ENCODE measurements around the gene PPP1R3F. TPM values are rescaled to one million over a fixed set of nuclear protein-coding genes. Genes with fewer than 3 reads are reported as not detected.

Gene PPP1R3F, protein sequence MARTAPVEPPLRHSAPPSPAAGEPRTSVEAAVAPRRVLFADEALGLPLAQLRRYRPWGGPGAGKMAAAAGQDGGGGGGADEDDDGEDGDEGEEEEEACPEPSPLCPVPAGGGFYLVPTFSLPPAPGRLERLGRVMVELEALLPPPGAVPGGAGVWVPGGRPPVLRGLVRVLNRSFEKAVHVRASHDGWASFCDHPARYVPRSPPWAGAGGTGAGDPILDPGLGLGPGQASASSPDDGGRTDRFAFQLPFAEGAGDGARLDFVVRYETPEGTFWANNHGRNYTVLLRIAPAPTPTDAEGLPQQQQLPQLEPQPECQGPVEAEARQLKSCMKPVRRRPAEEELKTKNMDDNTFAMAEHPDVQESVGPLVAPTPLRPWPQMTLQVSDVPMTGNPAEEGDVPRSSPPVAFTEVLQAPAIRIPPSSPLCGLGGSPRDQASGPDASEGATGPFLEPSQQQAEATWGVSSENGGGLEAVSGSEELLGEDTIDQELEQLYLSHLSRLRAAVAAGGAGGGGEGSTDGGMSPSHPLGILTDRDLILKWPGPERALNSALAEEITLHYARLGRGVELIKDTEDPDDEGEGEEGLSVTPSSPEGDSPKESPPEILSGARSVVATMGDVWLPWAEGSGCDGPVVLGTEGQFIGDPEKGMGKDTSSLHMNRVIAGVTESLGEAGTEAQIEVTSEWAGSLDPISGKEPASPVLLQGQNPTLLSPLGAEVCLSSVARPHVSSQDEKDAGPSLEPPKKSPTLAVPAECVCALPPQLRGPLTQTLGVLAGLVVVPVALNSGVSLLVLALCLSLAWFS
- polyA plus RNA-seq (2011; rRNA removed) (2.7 and 3.0 TPM in 2 replicates), polyA plus RNA-seq (2017; fragmentation: RNase III; extraction: RNeasy Plus Mini Kit Qiagen cat#74134 plus additional on column Dnase treatment) (3.5 to 6.1 TPM (median 5.2 TPM) in 3 replicates), polyA minus RNA-seq (2011; rRNA and poly(A)+ RNA removed) (1.8 and 2.4 TPM in 2 replicates)
- 1.9 and 2.7 TPM in 2 replicates for polyA plus RNA-seq (2012; cell fraction: cytosol; rRNA removed)
- polyA plus RNA-seq (2012; cell fraction: nucleus; rRNA removed): 3.5 and 3.7 TPM in 2 replicates

GRCh38 chrX:49269767-49270248 is at the start of gene PPP1R3F:
Gene PPP1R3F, plus strand, starts transcription at chrX:49269793. Its CDS starts 77 bp downstream, at chrX:49269870.
- H3K4me3 ChIP-seq: peak within 1 kb of the TSS; percentile 91
- peak within 1 kb of the TSS; percentile 99 for H3K27ac ChIP-seq
- H3K9me3 ChIP-seq: no peaks in the 10 kb centered on the region
- ChIA-PET CTCF (no interaction called here), POLR2A (interaction anchor here (1.0 to 1.7 kb wide), 4 partner anchors 79 to 468 kb away, joined by 4 to 16 read pairs (median 4); partner anchors contain the start of gene HDAC6)
- FAIRE-seq (no peak), ATAC-seq (peak; percentile 0 to 35; a peak in 4 of 6 replicates), DNase-seq (ENCODE audit: low read depth in 1 of 2, low spot score in 1 of 2) (no peak)
- H3K4me1 ChIP-seq: peaks cover 29% of the 10 kb centered on the region; the same call in 2 of the 3 replicates
- WGBS (ENCODE audit: missing lambda C conversion rate): no CpG with 5 or more reads among the region's 70 CpGs
- no peak for TF ChIP-seq ESRRA (IDR thresholded peaks at IDR 0.05; ENCODE audit: borderline replicate concordance, low read length)
- peak; percentile 44; the same call in 1 of the 2 replicates for TF ChIP-seq PHF8 (IDR thresholded peaks at IDR 0.05; ENCODE audit: borderline replicate concordance, low read depth)
- peak; percentile 42 to 81; a peak in 2 of 5 replicates for TF ChIP-seq JUN (IDR thresholded peaks at IDR 0.05)
- TF ChIP-seq, protein P1, sequence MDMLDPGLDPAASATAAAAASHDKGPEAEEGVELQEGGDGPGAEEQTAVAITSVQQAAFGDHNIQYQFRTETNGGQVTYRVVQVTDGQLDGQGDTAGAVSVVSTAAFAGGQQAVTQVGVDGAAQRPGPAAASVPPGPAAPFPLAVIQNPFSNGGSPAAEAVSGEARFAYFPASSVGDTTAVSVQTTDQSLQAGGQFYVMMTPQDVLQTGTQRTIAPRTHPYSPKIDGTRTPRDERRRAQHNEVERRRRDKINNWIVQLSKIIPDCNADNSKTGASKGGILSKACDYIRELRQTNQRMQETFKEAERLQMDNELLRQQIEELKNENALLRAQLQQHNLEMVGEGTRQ (IDR thresholded peaks at IDR 0.05): no peak
- 0 out of 3 replicates have a peak, but pooled peaks have one; percentile 35 for TF ChIP-seq BCL3 (IDR thresholded peaks at IDR 0.05)
- peak; percentile 48 for TF ChIP-seq POLR2A (IDR thresholded peaks at IDR 0.05; ENCODE audit: low read length)
- TF ChIP-seq HOXB5 (CRISPR knock-in tag; IDR thresholded peaks at IDR 0.05): 0 out of 2 replicates have a peak, but pooled peaks have one; percentile 24
- H3K4me2 ChIP-seq: peak within 1 kb of the TSS; percentile 97

DNA sequence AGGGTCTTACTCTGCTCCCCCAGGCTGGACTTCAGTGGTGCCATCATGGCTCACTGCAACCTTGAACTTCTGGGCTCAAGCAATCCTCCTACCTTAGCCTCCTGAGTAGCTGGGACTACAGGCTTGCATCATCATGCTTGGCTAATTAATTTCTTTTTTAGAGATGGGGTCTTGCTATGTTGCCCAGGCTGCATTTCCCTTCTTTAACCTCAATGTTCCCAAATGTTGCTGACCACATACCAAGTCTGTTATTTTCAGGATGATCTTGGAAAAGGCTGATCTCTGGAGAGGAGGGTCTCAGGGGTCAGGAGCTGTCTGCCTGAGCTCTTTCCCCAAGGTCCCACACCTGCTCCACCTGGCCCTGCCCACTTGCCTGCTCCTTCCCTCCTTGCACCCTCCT is 49.5 kb upstream of the PPP1R3F start:
- Histone ChIP-seq H3K27ac (no peak overlapping the region), H3K4me1 (no peaks in the 10 kb centered on the region), H3K9me3 (no peaks in the 10 kb centered on the region), H3K4me3 (no peak overlapping the region), H3K4me2 (no peak overlapping the region)
- no peak for FAIRE-seq
- ATAC-seq: no peak
- POLR2A ChIA-PET: no interaction called here
- no peak for TF ChIP-seq FOXS1 (CRISPR knock-in tag; IDR thresholded peaks at IDR 0.05)
- no peak for TF ChIP-seq HOXB5 (CRISPR knock-in tag; IDR thresholded peaks at IDR 0.05)
- no peak for TF ChIP-seq FOSL2 (IDR thresholded peaks at IDR 0.05)
- TF ChIP-seq FOSL2 (CRISPR knock-in tag; IDR thresholded peaks at IDR 0.05): no peak
- no peak for TF ChIP-seq HOXA7 (CRISPR knock-in tag; IDR thresholded peaks at IDR 0.05)
- no peak for TF ChIP-seq HES2 (IDR thresholded peaks at IDR 0.05)
- no peak for TF ChIP-seq KDM1A (IDR thresholded peaks at IDR 0.05; ENCODE audit: low read depth)
- no peak for TF ChIP-seq EP300 (IDR thresholded peaks at IDR 0.05)
- no peak for TF ChIP-seq CHD4 (IDR thresholded peaks at IDR 0.05; ENCODE audit: borderline replicate concordance)
- no peak for TF ChIP-seq JUN (IDR thresholded peaks at IDR 0.05)
- no peak for TF ChIP-seq MAX (IDR thresholded peaks at IDR 0.05)
- no peak for TF ChIP-seq HEYL (CRISPR knock-in tag; IDR thresholded peaks at IDR 0.05)
- no peak for TF ChIP-seq EHMT2 (IDR thresholded peaks at IDR 0.05; ENCODE audit: low read depth)
- no peak for DNase-seq (ENCODE audit: low read depth in 1 of 2, low spot score in 1 of 2)
- CTCF ChIA-PET: interaction anchor here (0.8 kb wide), 1 partner anchor 247 kb away, joined by 3 read pairs; no protein-coding TSS in a partner anchor
